RPMI8226 (cell line): Measurements from ENCODE around the gene PER1.

Source experiments
- DNase-seq: peaks from one replicate; pipeline ENCODE4 v3.0.0-alpha.2; 2015

The PER1 gene

GRCh38 chr17:8151120-8151640 lies 1.0 kb downstream of the PER1 start:
- DNase-seq = peak; percentile 88

- DNase-seq = no peak
These were observed 1.7 kb downstream of the PER1 start for GRCh38 chr17:8150194-8151119.

- DNase-seq = no peak
These were observed 2.6 kb downstream of the PER1 start for GRCh38 chr17:8149419-8150193.

GRCh38 chr17:8148560-8148959 lies 3.6 kb downstream of the PER1 start:
- DNase-seq = no peak

- DNase-seq = no peak
These were observed 4.3 kb downstream of the PER1 start for GRCh38 chr17:8147805-8148404.

GRCh38 chr17:8147141-8147804 lies 4.9 kb downstream of the PER1 start:
- no peak for DNase-seq

GRCh38 chr17:8146381-8147140 lies 5.6 kb downstream of the PER1 start:
- DNase-seq = no peak

- no peak for DNase-seq
These were observed 6.4 kb downstream of the PER1 start for GRCh38 chr17:8145811-8146210.

- no peak for DNase-seq
These were observed 7.6 kb downstream of the PER1 start for GRCh38 chr17:8144401-8145231.

- no peak for DNase-seq
These were observed 8.4 kb downstream of the PER1 start for GRCh38 chr17:8143581-8144400.

GRCh38 chr17:8142887-8143580 lies 9.2 kb downstream of the PER1 start:
- no peak for DNase-seq

GRCh38 chr17:8142158-8142886 lies 9.9 kb downstream of the PER1 start:
- no peak for DNase-seq

GRCh38 chr17:8141741-8142140 lies 10.5 kb downstream of the PER1 start:
- DNase-seq = no peak

- DNase-seq = no peak
These were observed 11.2 kb downstream of the PER1 start for GRCh38 chr17:8141045-8141444.

- no peak for DNase-seq
These were observed 11.9 kb downstream of the PER1 start for GRCh38 chr17:8140065-8141029.

GRCh38 chr17:8138672-8139371 lies 13.4 kb downstream of the PER1 start:
- DNase-seq = peak; percentile 93

- no peak for DNase-seq
These were observed 13.9 kb downstream of the PER1 start for GRCh38 chr17:8138374-8138671.
